GM23248 (cell line): ENCODE measurements around the gene CTF1. TPM values are rescaled to one million over a fixed set of nuclear protein-coding genes. Genes with fewer than 3 reads are reported as not detected.

Source experiments
- DNase-seq: peaks from one replicate; pipeline ENCODE4 v3.0.0-alpha.2; 2015
- H2AFZ ChIP-seq: fragments of 200-600 bp; sonication (generic); 2 replicates; pipeline ENCODE4 v1.6.1; 2016; ENCODE audit warnings: antibody characterized with exemption
- H3F3A ChIP-seq: fragments of 200-600 bp; sonication (generic); 2 replicates; pipeline ENCODE4 v1.6.1; 2016; ENCODE audit warnings: mild to moderate bottlenecking, antibody characterized with exemption, mixed run types; ENCODE audit not compliant: insufficient read depth
- H3K27ac ChIP-seq: fragments of 200-600 bp; sonication (generic); 2 replicates; pipeline ENCODE4 v1.5.1; 2016; ENCODE audit warnings: mild to moderate bottlenecking
- H3K27me3 ChIP-seq: fragments of 200-600 bp; sonication (generic); replicated peaks from 2 replicates; pipeline ENCODE4 v1.6.1; 2016; ENCODE audit warnings: mild to moderate bottlenecking; ENCODE audit not compliant: insufficient read depth
- H3K36me3 ChIP-seq: fragments of 200-600 bp; sonication (generic); 2 replicates; pipeline ENCODE4 v1.6.1; 2016; ENCODE audit warnings: low read depth, mild to moderate bottlenecking
- H3K4me1 ChIP-seq: fragments of 200-600 bp; sonication (generic); 2 replicates; pipeline ENCODE4 v1.6.1; 2016; ENCODE audit warnings: mild to moderate bottlenecking; ENCODE audit not compliant: insufficient read depth
- H3K4me2 ChIP-seq: fragments of 200-600 bp; sonication (generic); one replicate; pipeline ENCODE4 v1.6.1; 2016; ENCODE audit warnings: mild to moderate bottlenecking; ENCODE audit not compliant: unreplicated experiment
- H3K4me3 ChIP-seq: fragments of 200-600 bp; sonication (generic); 2 replicates; pipeline ENCODE4 v1.5.1; 2016; ENCODE audit warnings: mild to moderate bottlenecking
- H3K79me2 ChIP-seq: fragments of 200-600 bp; sonication (generic); 2 replicates; pipeline ENCODE4 v1.6.1; 2016; ENCODE audit warnings: mild to moderate bottlenecking; ENCODE audit not compliant: insufficient read depth
- H3K9ac ChIP-seq: fragments of 200-600 bp; sonication (generic); 2 replicates; pipeline ENCODE4 v1.6.1; 2016; ENCODE audit warnings: mild to moderate bottlenecking
- H3K9me2 ChIP-seq: fragments of 200-600 bp; sonication (generic); 2 replicates; pipeline ENCODE4 v1.6.1; 2016; ENCODE audit warnings: mixed run types, mild to moderate bottlenecking, moderate library complexity; ENCODE audit not compliant: insufficient read depth
- H3K9me3 ChIP-seq: fragments of 200-600 bp; sonication (generic); one replicate; pipeline ENCODE4 v1.6.1; 2017; ENCODE audit warnings: low read depth
- H4K20me1 ChIP-seq: fragments of 200-600 bp; sonication (generic); 2 replicates; pipeline ENCODE4 v1.6.0; 2016; ENCODE audit not compliant: insufficient read depth
- EZH2 ChIP-seq: fragments of 200-600 bp; sonication (generic); IDR thresholded peaks from 2 replicates; pipeline ENCODE4 v1.6.1; 2018; ENCODE audit warnings: antibody characterized with exemption, mild to moderate bottlenecking; ENCODE audit not compliant: insufficient read depth, poor library complexity, severe bottlenecking
- EZH2phosphoT487 ChIP-seq: fragments of 200-600 bp; sonication (generic); IDR thresholded peaks from 2 replicates; pipeline ENCODE4 v1.6.1; 2018; ENCODE audit warnings: antibody characterized with exemption, moderate library complexity, mild to moderate bottlenecking, low read depth; ENCODE audit not compliant: insufficient read depth
- WGBS, 2 experiments: methylation state at CpG; one replicate each; pipeline ENCODE4 v1.1.6; 2015 to 2017; ENCODE audit warnings: low lambda C conversion rate in 2 of 2, low coverage in 1 of 2; ENCODE audit errors: missing lambda C conversion rate in 2 of 2; 5-methylcytosine and 5-hydroxymethylcytosine counted together
- in situ Hi-C: fragments of 300-500 bp; cut with MboI; formaldehyde crosslinking; loops from 2 replicates; pipeline ENCODE4 v1.15.0; 2020
- polyA plus RNA-seq: library from polyadenylated mRNA; unstranded; fragments of >200 nt; fragmentation: Nextera tagmentation; extraction: Ambion mirVana; gene quantifications from 2 replicates; pipeline ENCODE4 v1.2.1, GENCODE V29; 2016
- total RNA-seq: library from RNA; depleted of rRNA; stranded (reverse); fragments of >200 nt; shearing (Covaris generic); gene quantifications from 2 replicates; pipeline ENCODE4 v1.2.3, GENCODE V29; 2014; rRNA removed

CTF1 gene, protein sequence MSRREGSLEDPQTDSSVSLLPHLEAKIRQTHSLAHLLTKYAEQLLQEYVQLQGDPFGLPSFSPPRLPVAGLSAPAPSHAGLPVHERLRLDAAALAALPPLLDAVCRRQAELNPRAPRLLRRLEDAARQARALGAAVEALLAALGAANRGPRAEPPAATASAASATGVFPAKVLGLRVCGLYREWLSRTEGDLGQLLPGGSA
- total RNA-seq (4.4 and 4.8 TPM in 2 replicates), polyA plus RNA-seq (2.0 and 2.1 TPM in 2 replicates)

DNA sequence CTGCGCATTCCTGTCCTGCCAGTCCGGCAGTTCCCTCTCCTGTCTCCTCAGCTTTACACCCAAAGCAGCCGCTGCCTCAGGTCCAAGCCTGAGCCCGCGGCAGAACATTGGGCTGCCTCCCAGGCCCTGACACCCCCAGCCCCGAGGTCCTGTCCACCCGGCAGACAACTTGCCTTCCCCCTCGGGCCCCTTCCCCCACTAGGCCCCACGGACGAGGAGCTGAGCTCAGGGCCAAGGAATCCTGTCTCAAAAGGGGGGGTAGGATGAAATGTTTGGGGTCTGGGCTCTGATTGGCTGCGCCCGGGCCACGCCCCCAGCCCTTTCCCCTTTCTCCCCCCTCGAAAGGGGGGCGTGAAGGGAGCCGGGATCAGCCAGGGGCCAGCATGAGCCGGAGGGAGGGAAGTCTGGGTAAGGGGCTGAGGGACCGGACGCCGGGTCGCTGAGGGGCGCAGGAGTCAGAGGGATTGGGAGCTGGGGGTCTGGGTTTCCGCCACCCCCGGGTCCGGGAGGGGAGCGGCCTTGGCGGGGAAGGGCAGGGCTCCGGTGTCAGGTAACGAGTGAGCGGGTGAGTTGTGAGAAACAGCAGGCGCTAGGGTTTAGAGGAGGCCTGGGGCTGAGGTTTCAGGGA is at the start of gene CTF1:
CTF1 (plus strand) TSS at position 354 of the 628 bp plus-strand sequence; CDS start at position 384, 30 bp downstream.
- H2AFZ ChIP-seq = peak within 1 kb of the TSS; percentile 93
- peaks cover 26% of the 10 kb centered on the region for H3K4me1 ChIP-seq
- H3K36me3 ChIP-seq = peaks cover 2% of the 10 kb centered on the region; the same call in 1 of the 2 replicates
- peak within 1 kb of the TSS; percentile 95 for H3K4me2 ChIP-seq
- TF ChIP-seq EZH2phosphoT487 (no peak), EZH2 (no peak)
- peak within 1 kb of the TSS; percentile 92 for H3K4me3 ChIP-seq
- H3K27ac ChIP-seq = peak within 1 kb of the TSS; percentile 96
- peaks cover 23% of the 10 kb centered on the region for H3K79me2 ChIP-seq
- H4K20me1 ChIP-seq = no peaks in the 10 kb centered on the region
- WGBS, 2 experiments = 1 to 3% methylated on average over 25 to 31 of the region's 31 CpGs
- H3K9me2 ChIP-seq = no peaks in the 10 kb centered on the region
- H3K9me3 ChIP-seq = no peaks in the 10 kb centered on the region
- H3F3A ChIP-seq = peaks cover 25% of the 10 kb centered on the region
- in situ Hi-C loops = no loop called here
- peak within 1 kb of the TSS; percentile 91 for H3K9ac ChIP-seq
- H3K27me3 ChIP-seq = no peaks in the 10 kb centered on the region
- DNase-seq = peak; percentile 85

DNA sequence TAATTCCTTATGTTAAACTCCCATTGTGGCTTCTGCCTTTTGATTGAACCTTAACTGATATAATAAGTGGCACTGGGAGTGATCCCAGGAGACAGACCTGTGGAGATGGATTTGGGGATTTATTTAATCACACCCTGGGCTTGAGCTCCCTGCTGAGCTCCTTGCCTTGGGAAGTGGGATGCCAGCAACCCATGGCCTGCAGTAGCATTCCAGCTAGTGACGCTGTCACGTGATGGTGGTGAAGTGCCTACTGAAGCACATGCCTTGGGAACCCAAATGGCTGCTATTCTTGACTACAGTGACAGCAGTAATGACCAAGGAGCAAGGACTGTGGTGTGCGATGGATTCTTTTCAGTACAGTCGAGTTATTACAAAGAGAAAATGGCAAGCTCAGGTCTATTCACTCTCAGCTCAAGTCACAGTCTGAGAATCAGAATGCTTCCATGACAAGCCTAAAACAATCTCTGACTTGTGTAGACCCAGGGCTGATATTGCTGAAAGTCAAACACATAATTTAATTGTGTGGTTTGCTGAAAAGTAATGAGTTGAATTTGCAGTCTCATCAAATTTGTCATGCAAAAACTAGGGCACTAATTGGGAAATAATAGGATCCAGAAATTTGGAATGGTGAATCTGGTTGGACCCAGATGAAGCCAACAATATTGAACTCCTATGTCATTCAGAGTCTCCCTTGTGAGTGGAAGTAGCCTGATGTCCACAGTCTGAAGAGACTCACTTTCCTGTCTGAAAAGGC is 49.6 kb upstream of the CTF1 start:
- Histone ChIP-seq H3K27ac (no peak overlapping the region), H3K9ac (no peak overlapping the region), H3K9me2 (no peaks in the 10 kb centered on the region), H3K27me3 (no peaks in the 10 kb centered on the region), H3K4me2 (no peak overlapping the region), H3K36me3 (no peaks in the 10 kb centered on the region), H3F3A (0 out of 2 replicates have a peak, but pooled peaks cover 9% of the 10 kb centered on the region), H3K4me3 (no peak overlapping the region), H2AFZ (no peak overlapping the region), H3K79me2 (no peaks in the 10 kb centered on the region), H3K4me1 (peaks cover 6% of the 10 kb centered on the region; the same call in 1 of the 2 replicates), H4K20me1 (no peaks in the 10 kb centered on the region), H3K9me3 (no peaks in the 10 kb centered on the region)
- no peak for DNase-seq
- TF ChIP-seq EZH2phosphoT487 (no peak), EZH2 (no peak)
- in situ Hi-C loops = no loop called here
- 21 to 36% methylated on average over 4 of the region's 4 CpGs for WGBS, 2 experiments

DNA sequence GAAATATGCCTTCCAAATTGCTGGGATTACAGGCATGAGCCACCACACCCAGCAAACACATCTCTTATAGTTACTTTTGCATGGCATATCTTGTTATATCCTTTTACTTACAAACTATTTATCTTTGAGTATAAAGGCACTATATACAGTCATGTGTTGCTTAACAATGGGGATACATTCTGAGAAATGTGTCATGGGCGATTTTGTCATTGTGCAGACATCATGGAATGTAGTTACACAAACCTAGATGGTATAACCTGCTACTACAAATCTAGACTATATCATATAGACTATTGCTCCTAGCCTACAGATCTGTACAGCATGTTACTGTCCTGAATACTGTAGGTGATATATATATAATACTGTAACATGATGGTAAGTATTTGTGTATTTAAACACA is 46.2 kb upstream of the CTF1 start:
- H3K9me3 ChIP-seq = no peaks in the 10 kb centered on the region
- H3K9me2 ChIP-seq = no peaks in the 10 kb centered on the region
- TF ChIP-seq EZH2phosphoT487 (no peak), EZH2 (no peak)
- DNase-seq = no peak
- H3K4me1 ChIP-seq = peaks cover 2% of the 10 kb centered on the region; the same call in 1 of the 2 replicates
- 0 out of 2 replicates have a peak, but pooled peaks cover 5% of the 10 kb centered on the region for H3K36me3 ChIP-seq
- 0 out of 2 replicates have a peak, but pooled peaks cover 5% of the 10 kb centered on the region for H3F3A ChIP-seq
- H3K9ac ChIP-seq = no peak overlapping the region
- in situ Hi-C loops = no loop called here
- H3K27me3 ChIP-seq = no peaks in the 10 kb centered on the region
- no peak overlapping the region for H3K27ac ChIP-seq
- H2AFZ ChIP-seq = no peak overlapping the region
- H4K20me1 ChIP-seq = no peaks in the 10 kb centered on the region
- no peak overlapping the region for H3K4me2 ChIP-seq
- no peaks in the 10 kb centered on the region for H3K79me2 ChIP-seq
- H3K4me3 ChIP-seq = no peak overlapping the region
- 89 to 91% methylated on average over 1 of the region's 1 CpG for WGBS, 2 experiments

- 96 to 100% methylated on average over 2 of the region's 2 CpGs for WGBS, 2 experiments
- in situ Hi-C loops = no loop called here
- H3F3A ChIP-seq = no peaks in the 10 kb centered on the region
These were observed 42.7 kb upstream of the CTF1 start for GRCh38 chr16:30853758-30854157.

More at GRCh38 chr16:30853758-30854157, 42.7 kb upstream of the CTF1 start:
- Histone ChIP-seq H3K9ac (no peak overlapping the region), H3K4me3 (no peak overlapping the region), H4K20me1 (no peaks in the 10 kb centered on the region), H3K27me3 (no peaks in the 10 kb centered on the region), H3K4me1 (no peaks in the 10 kb centered on the region), H3K27ac (no peak overlapping the region), H3K4me2 (no peak overlapping the region), H3K79me2 (no peaks in the 10 kb centered on the region), H3K9me3 (no peaks in the 10 kb centered on the region), H3K9me2 (no peaks in the 10 kb centered on the region), H3K36me3 (peaks cover 5% of the 10 kb centered on the region; the same call in 1 of the 2 replicates), H2AFZ (no peak overlapping the region)
- TF ChIP-seq EZH2phosphoT487 = no peak
- TF ChIP-seq EZH2 = no peak
- peak; percentile 43 for DNase-seq
